SK-N-SH (cell line): Measurements from ENCODE around the gene VSIG10. TPM values are rescaled to one million over a fixed set of nuclear protein-coding genes. Genes with fewer than 3 reads are reported as not detected.

Experiments used
- CTCF ChIA-PET: fragments of 300-600, 350-600 bp; formaldehyde crosslinking; extraction: SDS; loops from one replicate; lab custom pipeline; 2021; lab: Yijun Ruan, JAX
- POLR2A ChIA-PET: fragments of 350-600 bp; sonication (Branson Sonifier 250); formaldehyde crosslinking; extraction: SDS; loops from one replicate; lab custom pipeline; 2020; ENCODE audit warnings: antibody characterized with exemption, inconsistent platforms; lab: Yijun Ruan, JAX
- DNase-seq: peaks from one replicate; pipeline ENCODE4 v3.0.0; 2012
- H2AFZ ChIP-seq: fragments of 200-600 bp; sonication (generic); 2 replicates; pipeline ENCODE4 v1.8.1; 2016; ENCODE audit warnings: antibody characterized with exemption, mild to moderate bottlenecking, low read depth
- H3F3A ChIP-seq: fragments of 200-600 bp; sonication (generic); replicated peaks from 2 replicates; pipeline ENCODE3; 2016; ENCODE audit warnings: antibody characterized with exemption, mild to moderate bottlenecking; ENCODE audit not compliant: insufficient read depth
- H3K27ac ChIP-seq, 2 experiments: fragments of 200-500 bp in 1 of 2; fragments of 200-600 bp in 1 of 2; sonication (Bioruptor generic) in 1 of 2; sonication (generic), shearing (Covaris generic) in 1 of 2; 2 replicates each; pipeline versions ENCODE4 v1.5.1 to v1.6.1; 2014 to 2016; ENCODE audit warnings: low read depth in 2 of 2, inconsistent platforms in 1 of 2, low read length in 1 of 2, mild to moderate bottlenecking in 1 of 2, mixed read lengths in 1 of 2
- H3K27me3 ChIP-seq: fragments of 200-600 bp; sonication (generic), shearing (Covaris generic); 2 replicates; pipeline ENCODE4 v1.6.1; 2016; ENCODE audit warnings: mixed run types; ENCODE audit not compliant: insufficient read depth
- H3K36me3 ChIP-seq, 2 experiments: fragments of 200-500 bp in 1 of 2; fragments of 200-600 bp in 1 of 2; sonication (Bioruptor generic) in 1 of 2; sonication (generic) in 1 of 2; replicated peaks in 1 of 2; 2 replicates each; pipeline versions ENCODE3 to v1.5.1; 2014 to 2016; ENCODE audit warnings: low read length in 1 of 2, mild to moderate bottlenecking in 1 of 2; ENCODE audit not compliant: insufficient read depth in 2 of 2, control insufficient read depth in 1 of 2
- H3K4me1 ChIP-seq, 2 experiments: fragments of 200-500 bp in 1 of 2; fragments of 200-600 bp in 1 of 2; sonication (Bioruptor generic) in 1 of 2; sonication (generic), shearing (Covaris generic) in 1 of 2; 2 replicates each; pipeline versions ENCODE4 v1.5.1 to v1.6.1; 2014 to 2016; ENCODE audit warnings: low read depth in 1 of 2, low read length in 1 of 2, mixed run types in 1 of 2; ENCODE audit not compliant: insufficient read depth in 2 of 2, control insufficient read depth in 1 of 2
- H3K4me2 ChIP-seq: fragments of 200-600 bp; sonication (generic), shearing (Covaris generic); 2 replicates; pipeline ENCODE4 v1.6.1; 2017; ENCODE audit warnings: mixed run types
- H3K4me3 ChIP-seq, 2 experiments: fragments of 200-500 bp in 1 of 2; fragments of 200-600 bp in 1 of 2; sonication (Bioruptor generic) in 1 of 2; sonication (generic), shearing (Covaris generic) in 1 of 2; 2 replicates each; pipeline versions ENCODE4 v1.5.1 to v1.8.1; 2014 to 2016; ENCODE audit warnings: low read depth in 2 of 2, inconsistent platforms in 1 of 2, low read length in 1 of 2, mild to moderate bottlenecking in 1 of 2, mixed read lengths in 1 of 2, moderate library complexity in 1 of 2
- H3K79me2 ChIP-seq: fragments of 200-600 bp; sonication (generic); 2 replicates; pipeline ENCODE4 v1.8.1; 2017; ENCODE audit warnings: mild to moderate bottlenecking; ENCODE audit not compliant: insufficient read depth
- H3K9ac ChIP-seq: fragments of 200-600 bp; sonication (generic); 2 replicates; pipeline ENCODE4 v1.6.1; 2017; ENCODE audit warnings: mixed run types
- H3K9me2 ChIP-seq: fragments of 200-600 bp; sonication (generic); 2 replicates; pipeline ENCODE4 v1.6.1; 2017; ENCODE audit warnings: mixed run types
- H3K9me3 ChIP-seq: fragments of 200-600 bp; sonication (generic); 2 replicates; pipeline ENCODE4 v1.6.1; 2017; ENCODE audit warnings: mixed run types, mild to moderate bottlenecking, moderate library complexity
- H4K20me1 ChIP-seq: fragments of 200-600 bp; sonication (generic); 2 replicates; pipeline ENCODE4 v1.6.1; 2017; ENCODE audit warnings: mild to moderate bottlenecking, mixed run types; ENCODE audit not compliant: insufficient read depth
- CHD2 ChIP-seq: fragments of 150-350 bp; IDR thresholded peaks from 2 replicates; pipeline ENCODE4 v1.6.1; 2018; ENCODE audit warnings: low read length; ENCODE audit not compliant: partially characterized antibody
- ELF1 ChIP-seq: IDR thresholded peaks from 2 replicates; pipeline ENCODE4 v1.4.0; 2012
- EP300 ChIP-seq, 2 experiments: IDR thresholded peaks; 2 replicates each; pipeline versions ENCODE4 v1.4.0 to v1.6.1; 2012; ENCODE audit warnings: borderline replicate concordance in 1 of 2, low read depth in 1 of 2, low read length in 1 of 2
- FOSL2 ChIP-seq: IDR thresholded peaks from 2 replicates; pipeline ENCODE4 v1.4.0; 2012; ENCODE audit warnings: low read depth, mild to moderate bottlenecking, moderate library complexity, borderline replicate concordance
- FOXJ3 ChIP-seq: sonication (generic); formaldehyde crosslinking; IDR thresholded peaks from 2 replicates; pipeline ENCODE4 v1.5.1; 2020; ENCODE audit warnings: mild to moderate bottlenecking, missing genetic modification reagents
- FOXM1 ChIP-seq: IDR thresholded peaks from 2 replicates; pipeline ENCODE4 v1.4.0; 2012; ENCODE audit warnings: low read depth, mild to moderate bottlenecking
- IRF3 ChIP-seq: fragments of 150-350 bp; IDR thresholded peaks from 2 replicates; pipeline ENCODE4 v1.6.1; 2016; ENCODE audit warnings: mild to moderate bottlenecking, low read depth, low read length
- JUND ChIP-seq: IDR thresholded peaks from 2 replicates; pipeline ENCODE4 v1.4.0; 2012
- MAX ChIP-seq: IDR thresholded peaks from 2 replicates; pipeline ENCODE4 v1.4.0; 2012; ENCODE audit warnings: low read depth
- MEF2A ChIP-seq: IDR thresholded peaks from 2 replicates; pipeline ENCODE4 v1.4.0; 2012; ENCODE audit warnings: low read depth, borderline replicate concordance
- NFIC ChIP-seq: IDR thresholded peaks from 2 replicates; pipeline ENCODE4 v1.4.0; 2012; ENCODE audit warnings: borderline replicate concordance
- NRF1 ChIP-seq: IDR thresholded peaks from 2 replicates; pipeline ENCODE4 v1.6.1; 2012; ENCODE audit warnings: low read depth, mild to moderate bottlenecking, low read length
- RAD21 ChIP-seq: IDR thresholded peaks from 2 replicates; pipeline ENCODE4 v1.6.1; 2012; ENCODE audit warnings: mild to moderate bottlenecking, low read length
- RFX5 ChIP-seq: IDR thresholded peaks from 2 replicates; pipeline ENCODE4 v1.6.1; 2012; ENCODE audit warnings: mild to moderate bottlenecking, improper control_type of control experiment, low read length
- RXRA ChIP-seq: IDR thresholded peaks from 2 replicates; pipeline ENCODE4 v1.4.0; 2012; ENCODE audit warnings: low read depth, mild to moderate bottlenecking, borderline replicate concordance
- SIN3A ChIP-seq: IDR thresholded peaks from 2 replicates; pipeline ENCODE4 v1.6.1; 2012; ENCODE audit warnings: low read depth, mild to moderate bottlenecking, low read length, moderate library complexity, borderline replicate concordance
- TAF1 ChIP-seq: IDR thresholded peaks from 2 replicates; pipeline ENCODE4 v1.6.1; 2012; ENCODE audit warnings: low read depth, mild to moderate bottlenecking, low read length, moderate library complexity, borderline replicate concordance
- USF2 ChIP-seq: fragments of 150-350 bp; IDR thresholded peaks from 2 replicates; pipeline ENCODE4 v1.6.1; 2017; ENCODE audit warnings: antibody characterized with exemption, low read length, low read depth, borderline replicate concordance
- YY1 ChIP-seq: IDR thresholded peaks from 2 replicates; pipeline ENCODE4 v1.4.0; 2012; ENCODE audit warnings: low read depth, mild to moderate bottlenecking
- ZBTB33 ChIP-seq: IDR thresholded peaks from 2 replicates; pipeline ENCODE4 v1.4.0; 2012; ENCODE audit warnings: low read depth, borderline replicate concordance
- WGBS: methylation state at CpG from one replicate; pipeline ENCODE4 v1.1.6; 2017; ENCODE audit warnings: low lambda C conversion rate; 5-methylcytosine and 5-hydroxymethylcytosine counted together
- polyA plus RNA-seq, 3 experiments: library from polyadenylated mRNA; depleted of rRNA; stranded (reverse); fragments of >200 nt; gene quantifications; 2 replicates each; pipeline ENCODE4 v1.2.3, GENCODE V29; 2012

Gene VSIG10
- polyA plus RNA-seq, 1 of the 3 experiments (the other 2 are of a cell fraction), result 12.5 TPM

- POLR2A ChIA-PET, result no interaction called here
- TF ChIP-seq RFX5, result no peak
- no peak for TF ChIP-seq FOXJ3
- no peak for TF ChIP-seq YY1
- no peak for TF ChIP-seq FOSL2
- no peak for TF ChIP-seq MEF2A
- TF ChIP-seq ELF1, result no peak
- TF ChIP-seq SIN3A, result no peak
- no peak for TF ChIP-seq EP300 (IDR thresholded peaks at IDR 0.05; ENCODE audit: borderline replicate concordance in 1 of 2, low read depth in 1 of 2, low read length in 1 of 2)
- no peak for TF ChIP-seq NRF1
- TF ChIP-seq NFIC, result no peak
- TF ChIP-seq CHD2, result no peak
- TF ChIP-seq TAF1, result no peak
- TF ChIP-seq RAD21, result no peak
- TF ChIP-seq USF2, result no peak
- TF ChIP-seq JUND, result no peak
- Histone ChIP-seq H3K9me3 (no peaks in the 10 kb centered on the region), H3K36me3 (peaks cover 0 to 5% of the 10 kb centered on the region in 2 experiments), H3K79me2 (peaks cover 23% of the 10 kb centered on the region), H3K27me3 (no peaks in the 10 kb centered on the region), H3K4me1 (peaks cover 0 to 11% of the 10 kb centered on the region in 2 experiments; a peak in 1 of 4 replicates), H4K20me1 (no peaks in the 10 kb centered on the region), H3K4me3 (no peak overlapping the region), H3K9me2 (no peaks in the 10 kb centered on the region), H3K4me2 (no peak overlapping the region), H2AFZ (no peak overlapping the region), H3K27ac (no peak overlapping the region), H3K9ac (no peak overlapping the region), H3F3A (peaks cover 3% of the 10 kb centered on the region)
- CTCF ChIA-PET, result no interaction called here
- WGBS, result 92% methylated on average over 12 of the region's 12 CpGs
- no peak for DNase-seq
Observed at GRCh38 chr12:118098911-118099671, 4.7 kb downstream of the VSIG10 start.

- ChIA-PET CTCF (interaction anchor here (1.0 kb wide), 2 partner anchors 22 to 32 kb away, joined by 3 read pairs; no protein-coding TSS in a partner anchor), POLR2A (no interaction called here)
- Histone ChIP-seq H4K20me1 (no peaks in the 10 kb centered on the region), H3K79me2 (peaks cover 23% of the 10 kb centered on the region), H3F3A (peaks cover 3% of the 10 kb centered on the region), H3K27ac (no peak overlapping the region), H3K4me2 (no peak overlapping the region), H3K4me1 (peaks cover 0 to 11% of the 10 kb centered on the region in 2 experiments; a peak in 1 of 4 replicates), H3K9ac (no peak overlapping the region), H2AFZ (no peak overlapping the region), H3K9me3 (no peaks in the 10 kb centered on the region), H3K9me2 (no peaks in the 10 kb centered on the region), H3K36me3 (peaks cover 0 to 5% of the 10 kb centered on the region in 2 experiments), H3K27me3 (no peaks in the 10 kb centered on the region), H3K4me3 (no peak overlapping the region)
- TF ChIP-seq USF2, result no peak
- TF ChIP-seq RXRA, result no peak
- no peak for TF ChIP-seq CHD2
- TF ChIP-seq MAX, result no peak
- TF ChIP-seq SIN3A, result no peak
- no peak for TF ChIP-seq IRF3
- TF ChIP-seq ZBTB33, result no peak
- no peak for TF ChIP-seq FOXJ3
- no peak for TF ChIP-seq ELF1
- TF ChIP-seq FOXM1, result no peak
- DNase-seq, result no peak
- WGBS, result 100% methylated on average over 3 of the region's 3 CpGs
Observed at GRCh38 chr12:118098401-118098800, 5.4 kb downstream of the VSIG10 start.
